ENCODE results near the gene DENND6B. TPM values are rescaled to one million over a fixed set of nuclear protein-coding genes. Genes with fewer than 3 reads are reported as not detected.
A peak's percentile ranks its signal among the peaks of the same experiment; 100 is the strongest.

DENND6B gene
- total RNA-seq, 3 donors from 2014 or later = 1.8 to 6.9 (median 5.4) TPM

DNA sequence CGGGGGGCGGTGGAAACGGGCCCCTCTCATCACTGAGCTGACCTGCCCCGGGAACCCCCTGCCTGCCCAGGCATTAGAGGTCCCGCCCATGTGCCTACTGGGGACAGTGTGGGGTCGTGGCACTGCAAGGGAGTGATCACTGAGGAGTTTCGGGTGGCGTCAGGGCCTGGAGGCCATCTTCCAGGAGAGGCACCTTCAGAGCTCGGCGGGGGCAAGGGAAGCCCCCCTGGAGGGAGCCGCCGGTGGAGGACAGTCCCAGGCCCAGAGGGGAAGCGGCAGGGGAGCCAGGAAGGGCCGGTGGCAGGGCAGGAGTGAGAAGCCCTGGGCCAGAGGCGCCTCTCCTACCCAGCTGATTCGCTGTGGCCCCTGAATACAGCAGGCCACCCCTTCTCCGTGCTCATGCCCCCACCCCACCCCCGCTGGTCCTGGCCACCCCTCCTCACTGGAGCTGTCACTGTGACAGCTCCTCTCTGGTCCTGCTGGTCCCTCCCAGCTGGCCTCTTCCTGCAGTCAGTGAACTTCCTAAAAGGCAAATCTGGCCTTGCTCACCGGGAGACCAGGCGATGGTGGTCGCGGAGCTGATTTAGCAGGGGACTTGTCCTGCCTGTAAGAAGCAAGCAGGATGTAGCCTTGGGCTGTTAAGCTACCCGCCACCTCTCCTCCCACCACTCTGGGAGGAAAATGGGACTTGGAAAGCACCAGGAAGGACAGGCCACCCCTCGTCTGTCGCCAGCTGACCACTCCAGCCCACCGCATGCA is 54.6 kb downstream of the DENND6B start:
- intact Hi-C loops (cut with DNase I; ENCODE audit: low total_unique reads) = loop anchor here (5.0 kb wide), 1 partner anchor 55 kb away; the partner anchor contains the start of gene DENND6B
- Histone ChIP-seq H3K36me3 (no peaks in the 10 kb centered on the region), H3K27ac (peak overlapping the region in 1 of 2 donors; percentile 25), H3K4me1 (peaks cover 12 to 34% of the 10 kb centered on the region in 2 donors), H3K9me3 (no peaks in the 10 kb centered on the region), H3K4me3 (peak overlapping the region; percentile 52 to 76 (median 60)), H3K27me3 (no peaks in the 10 kb centered on the region)
- no peak for DNase-seq (ENCODE audit: low spot score in 2 of 2)
- TF ChIP-seq POLR2AphosphoS5 (IDR thresholded peaks at IDR 0.05) (no peak), POLR2A (IDR thresholded peaks at IDR 0.05) (no peak)
- TF ChIP-seq, protein P1, sequence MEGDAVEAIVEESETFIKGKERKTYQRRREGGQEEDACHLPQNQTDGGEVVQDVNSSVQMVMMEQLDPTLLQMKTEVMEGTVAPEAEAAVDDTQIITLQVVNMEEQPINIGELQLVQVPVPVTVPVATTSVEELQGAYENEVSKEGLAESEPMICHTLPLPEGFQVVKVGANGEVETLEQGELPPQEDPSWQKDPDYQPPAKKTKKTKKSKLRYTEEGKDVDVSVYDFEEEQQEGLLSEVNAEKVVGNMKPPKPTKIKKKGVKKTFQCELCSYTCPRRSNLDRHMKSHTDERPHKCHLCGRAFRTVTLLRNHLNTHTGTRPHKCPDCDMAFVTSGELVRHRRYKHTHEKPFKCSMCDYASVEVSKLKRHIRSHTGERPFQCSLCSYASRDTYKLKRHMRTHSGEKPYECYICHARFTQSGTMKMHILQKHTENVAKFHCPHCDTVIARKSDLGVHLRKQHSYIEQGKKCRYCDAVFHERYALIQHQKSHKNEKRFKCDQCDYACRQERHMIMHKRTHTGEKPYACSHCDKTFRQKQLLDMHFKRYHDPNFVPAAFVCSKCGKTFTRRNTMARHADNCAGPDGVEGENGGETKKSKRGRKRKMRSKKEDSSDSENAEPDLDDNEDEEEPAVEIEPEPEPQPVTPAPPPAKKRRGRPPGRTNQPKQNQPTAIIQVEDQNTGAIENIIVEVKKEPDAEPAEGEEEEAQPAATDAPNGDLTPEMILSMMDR (IDR thresholded peaks at IDR 0.05) = no peak

DNA sequence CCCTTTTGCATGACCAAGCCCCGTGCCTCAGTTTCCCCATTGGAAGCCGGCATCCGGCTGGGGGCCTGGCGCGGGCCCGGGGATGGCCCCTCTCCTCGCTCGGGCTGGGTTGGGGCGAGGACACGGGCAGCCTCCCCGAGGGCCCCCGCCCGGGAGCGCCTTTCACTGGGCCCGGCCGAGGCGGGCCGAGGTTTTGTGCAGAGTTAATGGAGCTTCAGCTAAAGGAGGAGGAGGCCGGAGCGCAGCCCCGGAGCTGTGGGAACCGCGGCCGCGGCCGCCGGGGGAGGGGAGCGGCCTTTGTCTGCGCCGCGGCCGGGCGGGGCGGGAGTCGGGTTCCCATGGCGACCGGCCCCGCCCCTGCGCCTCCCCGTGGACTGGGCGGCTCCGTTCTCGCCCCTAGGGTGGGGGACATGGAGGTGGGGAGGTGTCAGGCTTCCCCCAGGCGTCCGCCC is 55.3 kb downstream of the DENND6B start:
- Histone ChIP-seq H3K27me3 (no peaks in the 10 kb centered on the region), H3K4me1 (peaks cover 12 to 34% of the 10 kb centered on the region in 2 donors), H3K4me3 (peak overlapping the region; percentile 52 to 76 (median 60)), H3K36me3 (no peaks in the 10 kb centered on the region), H3K27ac (no peak overlapping the region), H3K9me3 (no peaks in the 10 kb centered on the region)
- TF ChIP-seq POLR2AphosphoS5 (IDR thresholded peaks at IDR 0.05) (no peak), POLR2A (IDR thresholded peaks at IDR 0.05) (no peak)
- TF ChIP-seq, protein P1 (IDR thresholded peaks at IDR 0.05) = no peak
- no peak for DNase-seq (ENCODE audit: low spot score in 2 of 2)
- intact Hi-C loops (cut with DNase I; ENCODE audit: low total_unique reads) = loop anchor here (5.0 kb wide), 1 partner anchor 56 kb away; the partner anchor contains the start of gene DENND6B

DNA sequence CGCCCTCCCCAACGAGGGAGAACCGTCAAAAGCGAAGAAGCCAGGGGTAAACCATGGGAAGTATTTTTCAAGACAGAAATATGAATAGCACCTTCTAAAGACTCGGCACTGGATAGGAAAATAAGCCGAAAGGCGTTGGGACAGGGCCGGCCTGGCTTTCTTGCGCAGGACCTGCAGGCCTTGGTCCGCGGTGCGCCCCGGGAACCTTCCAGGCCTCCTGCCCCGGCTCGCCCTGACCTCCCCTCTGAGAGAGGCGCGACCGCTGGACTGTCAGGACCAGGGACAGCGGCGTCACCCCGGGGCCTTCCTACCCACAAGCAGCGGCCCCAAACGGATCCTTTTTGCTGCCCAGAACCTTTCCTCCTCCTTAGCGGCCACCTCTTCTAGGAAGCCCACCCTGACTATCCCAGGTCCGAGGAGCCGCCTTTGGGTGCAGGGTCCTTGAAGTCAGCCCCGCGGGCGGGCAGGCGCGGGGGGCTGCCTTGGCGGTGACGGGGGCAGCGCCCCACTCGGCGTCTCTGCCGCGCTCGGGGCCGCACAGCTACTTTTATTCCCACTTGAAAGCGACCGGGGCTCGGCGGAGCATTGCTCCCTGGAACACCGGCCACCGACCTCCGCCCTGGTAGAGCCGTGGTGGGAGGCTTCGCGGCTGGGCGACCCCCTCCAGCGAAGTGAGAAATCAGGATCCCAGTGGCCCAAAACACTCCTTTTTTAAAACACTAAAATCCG is 56.0 kb downstream of the DENND6B start:
- intact Hi-C loops (cut with DNase I; ENCODE audit: low total_unique reads) = loop anchor here (5.0 kb wide), 1 partner anchor 56 kb away; the partner anchor contains the start of gene DENND6B
- H3K4me3 ChIP-seq = peak overlapping the region; percentile 52 to 76 (median 60)
- no peak for TF ChIP-seq POLR2A (IDR thresholded peaks at IDR 0.05)
- TF ChIP-seq POLR2AphosphoS5 (IDR thresholded peaks at IDR 0.05) = no peak
- TF ChIP-seq, protein P1 (IDR thresholded peaks at IDR 0.05) = no peak
- no peaks in the 10 kb centered on the region for H3K27me3 ChIP-seq
- no peaks in the 10 kb centered on the region for H3K9me3 ChIP-seq
- peak in 1 of 2 donors; percentile 82 for DNase-seq (ENCODE audit: low spot score in 2 of 2)
- H3K4me1 ChIP-seq = peaks cover 12 to 34% of the 10 kb centered on the region in 2 donors
- no peaks in the 10 kb centered on the region for H3K36me3 ChIP-seq
- peak overlapping the region in 1 of 2 donors; percentile 78 for H3K27ac ChIP-seq

DNA sequence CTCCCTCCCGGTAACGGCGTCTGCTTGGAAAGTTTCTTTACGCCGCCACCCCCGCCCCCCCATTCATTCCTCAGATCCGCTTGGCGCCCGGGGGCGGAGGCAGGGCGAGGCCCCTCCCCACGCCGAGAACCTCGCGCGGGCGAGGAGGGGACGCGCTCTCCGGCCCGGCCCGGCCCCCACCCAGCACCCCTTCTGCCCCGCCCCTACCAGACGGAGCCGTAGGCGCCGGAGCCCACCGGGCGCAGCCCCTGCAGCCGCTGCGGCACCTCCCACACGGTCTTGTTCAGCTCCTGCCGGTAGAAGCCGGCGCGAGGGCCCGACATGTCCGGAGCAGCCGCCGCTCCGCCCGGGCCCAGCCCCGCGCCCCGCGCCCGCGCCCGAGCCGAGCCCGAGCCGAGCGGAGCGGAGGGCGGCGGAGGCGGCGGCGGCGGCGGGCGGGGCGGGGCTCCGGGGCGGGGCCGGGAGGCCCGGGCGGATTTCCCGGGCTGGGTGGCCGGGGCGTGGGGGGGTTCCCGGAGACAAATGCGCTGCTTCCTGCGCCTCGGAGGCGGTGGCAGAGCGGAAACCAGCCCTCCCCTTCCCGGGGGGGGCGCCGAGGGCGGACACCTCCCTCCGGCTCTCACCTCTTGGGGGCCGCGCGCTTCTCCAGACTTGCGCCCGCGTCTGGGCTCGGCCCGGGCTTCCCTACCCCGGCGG is 56.7 kb downstream of the DENND6B start, which contains the start of gene MAPK11:
Gene MAPK11, minus strand, starts transcription at position 411 of the 696 bp plus-strand sequence. Its CDS starts 88 bp downstream, at position 323.
- Histone ChIP-seq H3K9me3 (no peaks in the 10 kb centered on the region), H3K36me3 (no peaks in the 10 kb centered on the region), H3K27ac (peak within 1 kb of the TSS in 1 of 2 donors; percentile 78), H3K27me3 (no peaks in the 10 kb centered on the region), H3K4me3 (peak within 1 kb of the TSS; percentile 52 to 76 (median 60)), H3K4me1 (peaks cover 12 to 34% of the 10 kb centered on the region in 2 donors)
- intact Hi-C loops (cut with DNase I; ENCODE audit: low total_unique reads) = loop anchor here (5.0 kb wide), 1 partner anchor 57 kb away; the partner anchor contains the start of gene DENND6B
- DNase-seq (ENCODE audit: low spot score in 2 of 2) = no peak
- TF ChIP-seq, protein P1 (IDR thresholded peaks at IDR 0.05) = no peak
